CD4-positive, alpha-beta T cell treated with Interleukin-2 at 100 ng/mL for 4 hours (primary cell): ENCODE data around the gene NTSR1.

ENCODE experiments used
- DNase-seq: peaks from one replicate; pipeline ENCODE4 v3.0.0-alpha.2; 2020; ENCODE audit warnings: low spot score

NTSR1 gene

DNA sequence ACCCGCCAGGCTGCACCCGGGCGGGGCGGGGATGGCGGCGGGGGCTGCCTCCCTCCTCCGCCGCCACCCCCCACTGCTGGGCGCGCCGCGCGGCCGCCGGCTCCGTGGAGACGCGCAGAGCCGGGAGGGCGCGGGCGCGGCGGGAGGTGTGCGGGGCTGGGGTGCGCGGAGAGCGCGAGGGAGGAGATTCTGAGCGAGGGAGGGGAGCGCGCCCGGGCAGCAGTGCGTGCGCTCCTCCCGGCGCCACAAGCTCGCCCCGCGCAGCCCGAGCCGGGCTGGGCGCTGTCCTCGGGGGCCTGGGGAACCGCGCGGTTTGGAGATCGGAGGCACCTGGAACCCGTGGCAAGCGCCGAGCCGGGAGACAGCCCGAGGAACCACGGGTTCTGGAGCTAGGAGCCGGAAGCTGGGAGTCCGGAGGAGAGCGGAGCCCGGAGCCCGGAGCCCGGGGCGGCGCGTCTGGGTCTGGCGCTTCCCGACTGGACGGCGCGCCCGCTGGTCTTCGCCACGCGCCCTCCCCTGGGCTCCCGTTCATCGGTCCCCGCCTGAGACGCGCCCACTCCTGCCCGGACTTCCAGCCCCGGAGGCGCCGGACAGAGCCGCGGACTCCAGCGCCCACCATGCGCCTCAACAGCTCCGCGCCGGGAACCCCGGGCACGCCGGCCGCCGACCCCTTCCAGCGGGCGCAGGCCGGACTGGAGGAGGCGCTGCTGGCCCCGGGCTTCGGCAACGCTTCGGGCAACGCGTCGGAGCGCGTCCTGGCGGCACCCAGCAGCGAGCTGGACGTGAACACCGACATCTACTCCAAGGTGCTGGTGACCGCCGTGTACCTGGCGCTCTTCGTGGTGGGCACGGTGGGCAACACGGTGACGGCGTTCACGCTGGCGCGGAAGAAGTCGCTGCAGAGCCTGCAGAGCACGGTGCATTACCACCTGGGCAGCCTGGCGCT, at the start of gene NTSR1:
Gene NTSR1, plus strand, starts transcription at position 246 of the 946 bp plus-strand sequence. Its CDS starts 372 bp downstream, at position 618.
- DNase-seq: no peak

DNA sequence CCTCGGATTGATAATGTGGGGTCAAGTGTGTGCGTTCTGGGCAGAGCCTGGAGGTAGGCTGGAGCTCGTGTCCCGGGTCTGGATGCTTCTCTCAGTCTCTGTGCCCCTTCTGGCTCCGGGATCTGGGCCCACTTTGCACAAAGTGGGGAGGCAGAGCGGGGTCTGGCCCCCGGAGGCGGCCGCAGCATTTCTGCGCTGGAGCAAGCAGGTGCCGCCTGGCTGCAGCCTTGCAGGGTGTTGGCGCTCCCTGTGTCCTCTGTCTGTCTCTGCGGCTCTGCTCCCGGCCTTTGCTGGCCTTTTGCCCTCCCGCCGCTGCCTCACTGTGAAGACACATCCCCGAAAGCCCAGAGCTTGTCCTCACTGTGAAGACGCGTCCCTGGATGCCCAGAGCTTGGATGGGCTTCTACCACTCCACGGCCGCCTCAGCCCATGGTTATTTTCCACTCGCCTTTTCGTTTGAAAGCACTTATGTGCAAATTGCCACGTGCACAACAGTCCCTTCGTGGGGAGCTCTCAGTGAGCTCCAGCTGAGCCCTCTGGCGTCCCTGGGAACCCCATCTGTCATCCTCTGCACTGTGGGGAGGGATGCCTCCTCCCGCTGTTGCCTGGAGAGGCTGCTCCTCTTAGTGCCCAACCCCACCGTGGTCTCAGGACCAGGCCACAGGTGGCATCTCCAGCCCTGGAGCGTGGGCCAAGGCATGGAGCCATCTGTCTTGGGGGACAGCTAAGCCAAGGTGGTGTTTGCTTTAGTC, 49.0 kb upstream of the NTSR1 start:
- DNase-seq: no peak

DNA sequence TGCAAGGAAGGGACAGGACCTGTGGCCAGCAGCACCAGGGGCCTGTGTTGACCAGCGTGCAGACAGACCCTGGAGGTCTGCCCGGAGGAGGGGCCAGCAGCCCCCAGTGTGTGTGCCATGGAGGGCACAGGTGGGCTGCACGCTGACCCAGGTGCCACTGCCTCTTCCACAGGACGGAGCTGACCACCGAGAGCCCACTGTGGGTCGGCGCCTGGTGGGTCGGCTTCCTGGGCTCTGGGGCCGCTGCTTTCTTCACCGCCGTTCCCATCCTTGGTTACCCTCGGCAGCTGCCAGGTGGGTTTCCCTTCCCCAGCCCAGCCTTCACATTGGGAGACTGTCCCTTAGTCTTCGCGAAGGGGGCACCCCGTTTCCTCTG, 48.4 kb upstream of the NTSR1 start:
- no peak for DNase-seq

DNA sequence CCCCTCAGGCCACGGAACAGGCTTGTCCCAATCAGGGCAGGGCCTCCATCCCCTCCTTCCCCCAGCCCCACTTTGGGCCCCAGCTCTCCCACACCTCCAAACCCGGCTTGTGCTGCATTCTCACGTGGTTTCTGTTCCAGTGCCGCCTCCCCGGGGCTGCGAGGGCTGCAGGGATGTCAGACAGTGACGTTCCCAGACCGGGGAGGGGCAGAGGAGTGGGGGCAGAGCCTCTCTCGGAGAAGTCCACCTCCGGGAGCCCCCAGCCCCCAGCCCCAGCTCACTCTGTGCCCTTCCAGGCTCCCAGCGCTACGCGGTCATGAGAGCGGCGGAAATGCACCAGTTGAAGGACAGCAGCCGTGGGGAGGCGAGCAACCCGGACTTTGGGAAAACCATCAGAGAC, 47.9 kb upstream of the NTSR1 start:
- no peak for DNase-seq

DNA sequence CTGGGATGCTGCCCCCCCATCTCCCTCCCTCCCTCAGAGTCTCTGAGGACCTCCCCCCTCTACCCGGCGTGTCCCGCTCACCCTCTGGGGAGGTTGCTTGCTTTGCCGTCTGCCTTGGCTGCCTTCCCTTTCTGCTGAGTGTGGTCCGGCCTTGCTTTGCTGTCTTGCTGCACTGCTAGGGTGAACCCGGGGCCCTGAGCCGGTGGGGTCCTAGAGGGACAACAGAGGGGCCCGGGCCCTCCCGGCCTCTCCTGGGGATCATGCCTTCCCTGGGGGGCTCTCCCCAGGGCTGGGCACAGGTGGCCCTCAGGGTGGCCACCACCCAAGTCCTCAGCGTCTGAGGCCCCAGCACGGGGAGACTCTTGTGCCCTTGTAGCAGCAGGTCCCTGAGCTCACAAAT, 47.0 kb upstream of the NTSR1 start:
- DNase-seq: no peak

DNA sequence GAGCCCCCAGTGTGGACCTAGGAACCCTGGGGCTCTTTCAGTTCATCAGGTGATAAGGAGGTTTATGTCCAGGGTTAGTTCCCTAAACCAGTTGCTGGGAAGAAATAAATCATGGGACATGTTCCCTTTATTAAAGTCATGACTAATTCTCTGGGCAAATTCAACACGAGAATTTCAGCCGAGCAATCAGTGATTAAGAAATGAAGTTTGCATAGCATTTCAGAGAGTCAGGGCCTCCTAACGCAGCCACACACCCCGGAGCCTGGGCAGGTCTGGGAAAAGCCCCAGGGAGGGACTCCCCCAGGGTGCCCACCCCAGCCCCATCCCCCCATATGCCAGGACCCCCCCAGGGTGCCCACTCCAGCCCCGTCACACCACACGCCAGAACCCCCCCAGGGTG, 46.2 kb upstream of the NTSR1 start:
- no peak for DNase-seq

DNA sequence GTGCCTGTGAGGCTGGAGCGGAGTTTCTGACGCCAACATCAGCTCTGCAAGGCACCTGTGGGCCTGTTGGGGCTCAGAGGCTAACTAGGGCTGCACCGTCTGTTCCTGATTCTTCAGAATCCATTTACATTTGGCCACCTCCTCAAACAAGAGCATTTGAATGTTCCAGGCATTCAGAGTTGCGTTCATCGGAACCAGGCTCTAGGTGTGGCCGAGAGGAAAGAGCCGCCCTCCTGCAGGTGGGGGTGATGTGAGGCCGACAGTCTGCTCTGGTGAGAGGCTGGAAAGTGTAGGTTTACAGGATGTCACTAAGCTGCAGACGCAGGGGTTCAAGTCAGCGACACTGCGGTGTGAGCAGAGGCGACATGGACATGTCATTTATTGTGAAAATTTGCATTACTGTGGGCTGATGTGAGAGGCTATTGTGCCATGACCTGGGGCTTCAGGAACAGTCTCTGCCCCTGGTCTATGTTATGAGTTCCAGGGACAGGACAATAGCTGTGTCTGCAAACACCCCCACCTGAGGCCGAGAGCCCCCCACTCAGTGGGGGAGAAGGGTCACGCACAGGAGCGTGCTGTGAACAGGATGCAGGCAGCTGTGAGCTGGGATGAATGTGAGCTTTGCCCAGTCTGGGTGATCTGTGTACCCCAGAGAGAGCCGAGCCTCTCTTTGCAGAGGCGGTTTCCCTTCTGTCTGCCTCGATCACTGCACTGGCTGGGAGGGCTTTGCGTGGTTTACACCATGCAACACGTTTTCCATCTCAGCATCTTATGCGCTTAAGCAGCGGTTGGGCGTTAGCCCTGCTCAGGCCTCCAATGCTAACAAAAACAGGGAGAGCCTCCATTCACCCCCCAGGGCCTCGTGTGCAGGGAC, 45.3 kb upstream of the NTSR1 start:
- DNase-seq: no peak

DNA sequence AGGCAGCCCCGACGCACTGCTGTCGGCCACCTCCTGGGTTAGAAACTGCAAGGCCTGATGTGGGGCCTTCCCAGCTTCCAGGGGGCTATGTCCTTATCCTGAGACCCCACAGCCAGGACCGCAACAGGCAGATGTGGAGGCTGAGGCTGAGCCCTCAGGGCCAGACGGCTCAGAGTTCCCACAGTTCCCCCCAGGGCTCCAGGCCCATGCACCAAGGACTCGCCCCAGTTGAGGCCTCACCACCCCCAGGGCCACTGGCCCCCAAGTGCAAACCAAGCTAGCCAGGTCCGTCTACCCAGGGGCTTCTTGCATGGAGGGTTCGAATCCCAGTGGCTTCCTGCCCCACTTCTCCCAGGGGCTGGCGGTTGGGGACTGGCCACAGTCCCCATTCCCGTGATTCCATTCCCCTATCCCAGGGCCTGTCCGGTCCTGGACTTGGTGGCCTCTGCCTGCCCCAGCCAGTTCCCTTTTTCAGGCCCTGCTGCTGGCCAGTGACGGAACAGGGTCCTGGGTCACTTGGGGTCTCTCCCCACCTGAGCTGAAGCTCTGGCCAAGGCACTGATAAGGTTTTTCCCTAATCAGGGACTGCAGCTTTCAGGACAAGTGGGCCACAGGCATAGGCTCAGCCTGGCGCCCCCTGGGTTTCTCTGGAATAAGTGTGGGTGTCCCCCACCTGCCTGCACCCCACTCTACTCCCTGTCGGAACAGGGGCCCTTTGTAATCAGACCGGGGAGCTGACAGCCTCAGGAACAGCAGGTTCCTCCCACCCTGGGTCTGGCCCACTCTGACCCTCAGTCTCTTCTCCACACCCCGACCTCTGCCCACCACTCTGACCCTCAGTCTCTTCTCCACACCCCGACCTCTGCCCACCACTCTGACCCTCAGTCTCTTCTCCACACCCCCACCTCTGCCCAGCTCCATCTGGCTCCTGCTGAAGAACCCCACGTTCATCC, 44.3 kb upstream of the NTSR1 start:
- no peak for DNase-seq

DNA sequence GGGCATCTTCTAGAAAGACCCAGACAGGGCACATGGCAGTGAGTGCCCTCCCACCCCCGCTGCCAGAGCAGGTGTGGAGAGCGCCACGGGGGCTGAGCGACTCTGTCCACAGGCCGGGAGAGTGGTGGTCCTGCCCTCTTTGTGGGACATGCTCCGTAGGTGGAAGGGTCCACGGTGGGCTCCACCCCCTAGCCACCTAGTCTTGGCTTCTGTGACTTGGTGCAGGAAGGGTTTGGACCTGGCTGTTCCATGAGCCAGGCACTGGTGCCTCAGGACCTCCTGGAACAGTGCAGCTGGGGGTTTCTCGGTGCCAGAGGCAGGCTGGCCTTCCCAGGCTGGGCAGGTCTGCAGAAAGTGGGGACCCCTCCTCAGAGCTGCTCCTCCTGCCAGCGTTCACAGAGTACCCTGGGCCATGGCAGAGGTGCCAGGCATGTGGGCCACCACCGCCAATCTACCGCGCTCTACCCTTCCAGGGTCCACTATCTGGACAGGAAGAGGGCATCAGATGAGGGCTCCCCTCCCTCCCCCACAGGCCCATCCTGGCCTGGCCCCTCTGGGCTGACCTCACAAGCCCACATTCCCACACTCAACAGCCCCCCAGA, 43.4 kb upstream of the NTSR1 start:
- DNase-seq: no peak

DNA sequence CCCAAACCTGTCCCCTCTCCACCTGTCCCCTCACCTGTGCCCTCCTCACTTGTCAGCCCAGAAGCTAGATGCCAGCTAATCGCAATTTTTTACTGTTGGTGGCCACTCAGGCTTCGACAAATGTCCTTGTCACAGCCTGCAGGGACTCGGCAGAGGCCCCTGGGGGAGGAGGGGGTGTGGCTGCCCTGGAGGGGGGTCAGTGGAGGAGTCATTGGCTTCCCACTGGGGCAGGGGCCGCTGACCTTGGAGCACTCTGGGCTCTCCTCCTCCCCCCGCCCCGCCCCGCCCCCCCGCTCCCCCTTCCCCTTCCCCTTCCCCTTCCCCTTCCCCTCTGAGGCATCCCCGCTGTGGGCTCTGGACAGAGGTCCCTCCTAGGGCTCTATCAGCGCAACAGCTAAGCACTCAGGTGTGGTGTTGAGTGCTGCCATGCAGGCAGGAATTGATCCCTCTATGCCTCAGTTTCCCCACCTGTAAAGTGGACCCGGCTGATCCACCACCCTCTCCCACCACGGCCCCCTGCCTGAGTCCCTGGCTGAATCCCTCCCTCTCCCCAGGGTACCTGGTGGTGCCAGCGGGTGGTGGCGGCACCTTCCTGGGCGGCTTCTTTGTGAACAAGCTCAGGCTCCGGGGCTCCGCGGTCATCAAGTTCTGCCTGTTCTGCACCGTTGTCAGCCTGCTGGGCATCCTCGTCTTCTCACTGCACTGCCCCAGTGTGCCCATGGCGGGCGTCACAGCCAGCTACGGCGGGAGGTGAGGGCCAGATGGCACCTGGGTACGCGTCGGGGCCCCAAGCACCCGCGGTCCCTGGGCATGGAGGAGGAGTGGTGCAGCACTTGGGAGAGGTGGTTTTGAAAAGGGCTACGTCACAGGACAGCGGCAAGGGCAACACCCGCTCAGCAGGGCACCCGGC, 42.6 kb upstream of the NTSR1 start:
- DNase-seq: no peak

DNA sequence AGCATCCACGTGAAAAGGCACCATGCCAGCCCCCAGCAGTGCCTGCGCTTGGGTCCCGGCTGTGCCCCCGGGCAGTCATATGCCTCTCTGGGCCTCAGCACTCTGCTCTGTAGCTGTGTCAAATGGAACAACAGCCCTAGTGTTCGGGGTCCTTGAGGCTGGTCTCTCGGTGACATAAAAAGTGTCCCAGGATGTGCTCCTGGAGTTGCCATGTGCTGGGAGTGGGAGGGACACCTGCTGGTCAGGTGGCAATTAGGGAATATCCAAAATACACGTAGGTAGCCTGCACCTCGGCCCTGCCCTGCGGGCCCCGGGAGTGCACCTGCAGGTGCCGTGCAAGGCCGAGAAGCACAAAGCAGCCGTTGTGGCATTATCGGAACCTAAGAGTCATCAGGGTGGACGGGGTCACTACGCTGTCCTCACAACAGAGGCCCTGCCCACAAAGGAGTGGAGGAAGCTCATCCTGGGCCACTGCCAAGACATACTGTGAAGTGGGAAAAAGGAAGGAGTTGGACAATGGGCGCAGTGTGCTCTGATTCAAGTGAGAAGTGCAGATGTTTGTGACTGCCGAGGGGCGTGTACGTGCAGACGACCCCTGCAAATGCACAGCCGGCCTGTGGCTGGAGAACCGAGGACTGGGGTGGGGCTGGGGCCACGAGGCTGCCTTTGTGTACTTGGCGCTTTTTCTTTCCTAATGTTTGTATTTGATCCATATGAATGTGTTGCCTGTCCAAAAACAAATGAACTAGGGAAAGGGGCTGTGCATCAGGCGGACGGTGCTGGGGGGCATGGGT, 41.7 kb upstream of the NTSR1 start:
- no peak for DNase-seq

DNA sequence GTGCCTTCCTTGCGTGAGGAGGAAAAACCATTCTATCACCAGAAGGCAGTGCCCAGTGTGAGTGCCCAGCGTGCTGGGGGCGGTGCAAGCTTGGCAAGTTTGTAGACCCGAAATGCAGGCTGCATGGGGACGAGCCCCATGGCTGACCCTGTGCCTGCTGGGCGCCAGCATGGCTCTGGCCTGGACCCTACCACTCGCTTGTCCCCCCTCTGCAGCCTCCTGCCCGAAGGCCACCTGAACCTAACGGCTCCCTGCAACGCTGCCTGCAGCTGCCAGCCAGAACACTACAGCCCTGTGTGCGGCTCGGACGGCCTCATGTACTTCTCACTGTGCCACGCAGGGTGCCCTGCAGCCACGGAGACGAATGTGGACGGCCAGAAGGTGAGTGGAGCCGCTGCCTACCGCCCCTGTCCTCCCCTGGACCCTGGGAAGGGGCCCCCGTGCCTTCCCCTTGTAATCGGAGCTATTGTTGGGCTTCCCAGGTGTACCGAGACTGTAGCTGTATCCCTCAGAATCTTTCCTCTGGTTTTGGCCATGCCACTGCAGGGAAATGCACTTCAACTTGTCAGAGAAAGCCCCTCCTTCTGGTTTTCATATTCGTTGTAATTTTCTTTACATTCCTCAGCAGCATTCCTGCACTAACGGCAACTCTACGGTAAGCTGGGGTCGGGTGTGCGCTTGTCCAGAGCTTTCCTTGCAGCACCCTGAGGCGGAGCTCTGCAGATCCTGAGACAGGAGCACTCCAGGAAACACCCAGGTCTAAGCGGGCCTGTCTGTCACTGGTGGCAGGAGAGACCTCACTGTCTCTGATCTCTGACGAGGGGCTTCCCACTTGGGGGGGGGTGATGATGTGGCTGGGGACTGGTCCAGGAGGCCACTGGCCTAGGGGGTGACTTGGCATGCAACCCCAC, 40.9 kb upstream of the NTSR1 start:
- no peak for DNase-seq

DNA sequence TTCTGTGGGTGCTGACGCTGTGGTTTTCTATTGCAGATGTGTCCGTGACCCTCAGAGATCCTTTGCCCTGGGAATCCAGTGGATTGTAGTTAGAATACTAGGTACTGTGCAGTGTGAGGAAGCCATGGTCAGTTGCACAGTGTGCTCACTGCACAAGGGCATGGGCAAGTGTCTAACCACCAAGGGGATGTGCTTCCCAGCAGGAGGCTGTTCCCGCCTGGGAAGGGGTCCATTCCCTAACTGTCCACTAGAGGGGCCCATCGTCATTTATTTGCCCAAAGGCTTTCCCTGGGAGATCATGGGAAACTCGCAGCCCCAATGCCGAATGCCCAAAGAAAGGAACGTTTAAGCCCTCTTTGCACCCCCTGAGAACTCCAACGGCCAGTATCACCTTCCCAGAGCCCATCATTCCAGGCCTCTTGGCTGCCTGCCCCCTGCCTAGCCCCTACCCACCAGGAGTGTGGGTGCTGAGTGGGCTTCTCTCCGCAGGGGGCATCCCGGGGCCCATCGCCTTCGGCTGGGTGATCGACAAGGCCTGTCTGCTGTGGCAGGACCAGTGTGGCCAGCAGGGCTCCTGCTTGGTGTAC, 40.1 kb upstream of the NTSR1 start:
- DNase-seq: peak; percentile 56

DNA sequence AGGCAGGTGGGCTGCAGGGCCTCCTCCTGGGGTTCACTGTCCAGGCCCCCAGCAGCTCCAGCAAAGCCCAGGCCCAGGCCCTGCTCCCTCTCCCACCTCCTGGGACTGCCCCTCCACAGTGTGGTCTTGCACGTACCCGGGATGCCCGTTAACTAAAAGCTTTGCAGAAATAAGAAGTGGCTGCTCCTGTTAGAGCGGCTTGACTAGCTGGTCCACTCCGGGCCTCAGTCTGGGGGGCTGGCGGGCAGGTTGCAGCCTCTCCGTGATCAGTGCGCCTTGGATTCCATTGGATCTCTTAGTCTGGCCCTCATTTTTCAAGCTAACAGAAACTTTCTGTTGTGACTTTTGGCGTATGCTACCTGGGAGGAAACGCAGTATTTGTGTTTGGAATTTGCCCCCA, 39.4 kb upstream of the NTSR1 start:
- no peak for DNase-seq

DNA sequence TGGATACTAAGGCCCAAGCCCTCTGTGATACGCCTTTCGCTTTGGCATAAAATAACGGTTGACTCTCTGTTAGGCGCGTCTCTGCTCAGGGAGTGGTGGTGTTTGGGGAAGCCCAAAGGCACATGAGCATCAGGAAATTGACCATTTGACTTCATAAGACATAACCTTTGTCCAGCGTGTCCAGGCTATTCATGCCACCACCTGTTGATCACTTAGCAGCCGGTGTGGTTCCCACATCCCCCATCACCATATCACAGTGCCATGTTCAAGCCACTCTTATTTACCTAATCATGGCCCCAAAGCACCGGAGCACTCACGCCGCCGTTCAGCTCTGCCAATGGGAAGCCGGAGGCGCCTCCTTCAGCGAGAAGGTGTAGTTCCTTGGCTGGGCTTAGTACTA, 38.5 kb upstream of the NTSR1 start:
- no peak for DNase-seq

DNA sequence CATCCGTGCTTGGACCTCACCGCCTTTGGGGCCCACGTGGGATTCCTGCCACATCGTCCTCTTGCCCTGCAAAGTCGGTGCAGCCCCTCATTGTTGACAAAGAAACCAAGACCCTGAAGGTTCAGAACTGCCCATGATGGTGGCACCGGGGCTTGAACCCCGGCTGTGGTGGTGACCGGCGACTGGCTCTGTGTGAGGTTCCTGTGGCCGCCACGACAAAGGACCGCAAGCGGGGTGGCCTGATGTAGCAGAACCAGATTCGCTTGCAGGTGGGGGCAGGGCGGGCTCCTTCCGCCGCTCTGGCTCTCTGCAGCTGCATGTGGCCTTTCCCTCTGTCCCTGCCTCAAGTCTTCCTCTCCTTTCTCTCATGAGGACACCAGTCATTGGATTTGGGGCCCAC, 37.6 kb upstream of the NTSR1 start:
- no peak for DNase-seq

DNA sequence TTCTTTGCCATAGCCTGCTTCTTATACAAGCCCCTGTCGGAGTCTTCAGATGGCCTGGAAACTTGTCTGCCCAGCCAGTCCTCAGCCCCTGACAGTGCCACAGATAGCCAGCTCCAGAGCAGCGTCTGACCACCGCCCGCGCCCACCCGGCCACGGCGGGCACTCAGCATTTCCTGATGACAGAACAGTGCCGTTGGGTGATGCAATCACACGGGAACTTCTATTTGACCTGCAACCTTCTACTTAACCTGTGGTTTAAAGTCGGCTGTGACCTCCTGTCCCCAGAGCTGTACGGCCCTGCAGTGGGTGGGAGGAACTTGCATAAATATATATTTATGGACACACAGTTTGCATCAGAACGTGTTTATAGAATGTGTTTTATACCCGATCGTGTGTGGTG, 36.9 kb upstream of the NTSR1 start:
- no peak for DNase-seq
